ENCODE measurements around the gene RABGAP1L. TPM values are rescaled to one million over a fixed set of nuclear protein-coding genes. Genes with fewer than 3 reads are reported as not detected.
"Not testable (repeated sequence)": the region's sequence is repeated elsewhere in the genome, so short reads cannot be mapped to it uniquely, and the experiment has no call there.

Gene RABGAP1L
- total RNA-seq, 1 experiment from 2014 or later: 43.9 TPM

- DNase-seq (ENCODE audit: low spot score): no peak
Observed at GRCh38 chr1:174800216-174800851, 641.0 kb downstream of the RABGAP1L start.

DNA sequence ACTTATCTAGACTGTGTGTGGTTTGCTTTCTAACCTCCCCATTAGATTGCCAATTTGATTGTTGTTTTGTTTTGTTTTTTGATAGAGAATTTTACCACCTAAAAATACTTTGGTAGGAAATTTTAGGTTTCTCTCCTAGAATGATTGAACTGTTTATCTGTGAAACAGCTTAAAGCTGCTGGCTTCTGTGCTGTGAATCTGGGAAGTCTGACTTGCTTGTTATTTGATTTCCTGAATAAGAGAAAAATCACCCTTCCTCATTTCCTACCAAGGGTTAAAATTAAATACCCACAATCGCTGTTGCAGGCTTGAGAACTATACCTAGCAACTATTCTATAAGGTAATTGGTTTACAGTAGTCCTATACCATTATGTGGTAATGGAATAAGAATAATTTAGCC lies 641.6 kb downstream of the RABGAP1L start:
- no peak for DNase-seq (ENCODE audit: low spot score)

- no peak for DNase-seq (ENCODE audit: low spot score)
Observed at GRCh38 chr1:174809755-174810280, 650.5 kb downstream of the RABGAP1L start.

- DNase-seq (ENCODE audit: low spot score): no peak
Observed at GRCh38 chr1:174812016-174812415, 652.7 kb downstream of the RABGAP1L start.

DNA sequence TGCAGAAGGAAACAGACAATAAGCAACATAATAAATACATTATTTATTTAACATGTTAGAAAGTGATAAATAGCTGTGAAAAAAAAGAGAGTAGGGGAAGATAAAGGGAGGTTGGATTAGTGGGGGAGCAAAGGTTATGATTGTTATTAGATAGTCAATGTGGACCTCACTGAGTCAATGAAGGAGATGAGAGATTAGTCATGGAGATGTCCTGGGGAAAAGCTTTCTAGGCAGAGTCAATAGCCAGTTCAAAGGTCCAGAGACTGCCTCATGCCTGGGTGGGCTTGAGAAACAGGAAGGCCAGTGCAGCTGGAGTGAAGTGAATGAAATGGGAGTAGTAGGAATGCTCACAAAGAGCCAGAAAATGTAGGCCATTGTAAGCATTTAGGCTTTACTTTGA lies 653.3 kb downstream of the RABGAP1L start:
- no peak for DNase-seq (ENCODE audit: low spot score)

- peak; percentile 92 for DNase-seq (ENCODE audit: low spot score)
Observed at GRCh38 chr1:174815036-174815435, 655.7 kb downstream of the RABGAP1L start.

GRCh38 chr1:174815474-174815908 lies 656.2 kb downstream of the RABGAP1L start:
- DNase-seq (ENCODE audit: low spot score): no peak

DNA sequence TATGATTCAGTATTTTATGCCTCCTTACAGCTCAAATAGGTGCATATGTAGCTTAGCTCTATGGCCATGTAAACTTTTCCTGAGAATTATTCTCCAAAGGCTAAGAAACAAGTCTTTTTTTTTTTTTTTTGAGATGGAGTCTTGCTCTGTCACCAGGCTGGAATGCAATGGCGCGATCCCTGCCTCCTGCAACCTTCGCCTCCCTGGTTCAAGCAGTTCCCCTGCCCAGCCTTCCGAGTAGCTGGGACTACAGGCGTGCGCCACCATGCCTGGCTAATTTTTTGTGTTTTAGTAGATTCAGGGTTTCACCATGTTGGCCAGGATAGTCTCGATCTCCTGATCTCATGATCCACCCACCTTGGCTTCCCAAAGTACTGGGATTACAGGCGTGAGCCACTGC lies 657.3 kb downstream of the RABGAP1L start:
- not testable (repeated sequence) for DNase-seq (ENCODE audit: low spot score)

- DNase-seq (ENCODE audit: low spot score): no peak
Observed at GRCh38 chr1:174818014-174818616, 658.8 kb downstream of the RABGAP1L start.

DNA sequence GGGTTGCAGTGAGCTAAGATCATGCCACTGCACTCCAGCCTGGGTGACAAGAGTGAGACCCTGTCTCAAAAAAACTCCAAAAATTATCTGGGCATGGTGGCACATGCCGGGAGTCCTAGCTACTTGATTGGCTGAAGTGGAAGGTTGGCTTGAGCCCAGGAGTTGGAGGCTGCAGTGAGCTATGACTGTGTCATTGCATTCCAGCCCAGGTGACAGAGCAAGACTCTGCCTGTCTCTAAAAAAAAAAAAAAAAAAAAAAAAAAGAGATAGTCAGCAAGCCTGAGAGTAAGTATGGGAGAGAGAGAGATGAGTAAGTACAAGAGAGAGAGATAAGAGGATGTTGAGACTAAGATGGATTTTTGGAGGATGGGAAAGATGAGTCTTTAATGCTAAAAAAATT lies 659.6 kb downstream of the RABGAP1L start:
- peak; percentile 70 for DNase-seq (ENCODE audit: low spot score)

DNA sequence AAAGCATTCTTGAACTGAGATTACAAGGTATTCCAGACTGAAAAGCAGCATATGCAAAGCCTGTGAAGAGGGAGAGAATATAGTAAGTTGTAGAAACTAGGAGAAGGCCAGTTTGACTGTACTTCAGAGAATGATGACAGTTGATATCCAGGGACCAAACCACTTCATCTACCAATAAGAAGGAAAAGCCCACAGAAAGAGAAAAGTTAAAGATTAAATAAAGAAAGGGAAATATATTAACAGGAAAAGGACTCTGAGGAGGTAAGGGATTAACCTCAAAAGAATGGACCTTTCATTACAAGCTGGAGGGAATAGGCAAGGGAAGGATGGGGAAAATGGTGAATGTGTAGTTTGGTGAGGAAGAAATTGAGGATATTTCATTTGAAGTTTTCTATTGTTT lies 660.3 kb downstream of the RABGAP1L start:
- no peak for DNase-seq (ENCODE audit: low spot score)

- no peak for DNase-seq (ENCODE audit: low spot score)
Observed at GRCh38 chr1:174825127-174825526, 665.8 kb downstream of the RABGAP1L start.

GRCh38 chr1:174825806-174826205 lies 666.5 kb downstream of the RABGAP1L start:
- DNase-seq (ENCODE audit: low spot score): no peak

- no peak for DNase-seq (ENCODE audit: low spot score)
Observed at GRCh38 chr1:174828264-174828663, 668.9 kb downstream of the RABGAP1L start.

GRCh38 chr1:174829990-174830389 lies 670.7 kb downstream of the RABGAP1L start:
- no peak for DNase-seq (ENCODE audit: low spot score)

DNA sequence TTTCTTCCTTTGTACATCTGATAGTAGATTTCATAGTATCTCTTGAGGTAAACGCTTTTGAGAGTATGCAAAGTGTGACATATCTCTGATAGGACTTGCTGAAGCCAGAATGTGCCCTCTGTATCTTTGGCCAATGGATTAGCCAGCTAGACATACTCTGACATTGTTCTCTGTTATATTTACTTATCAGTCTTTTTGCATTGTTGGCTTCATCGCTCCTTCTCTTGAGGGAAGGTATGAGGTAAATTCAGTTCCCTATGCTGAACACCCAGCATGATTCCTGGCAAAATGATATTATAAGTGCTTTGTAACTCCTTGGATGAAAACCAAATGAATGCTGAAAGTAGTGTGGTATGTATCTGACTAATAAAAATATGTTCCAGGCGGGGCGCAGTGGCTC lies 677.2 kb downstream of the RABGAP1L start:
- DNase-seq (ENCODE audit: low spot score): no peak

DNA sequence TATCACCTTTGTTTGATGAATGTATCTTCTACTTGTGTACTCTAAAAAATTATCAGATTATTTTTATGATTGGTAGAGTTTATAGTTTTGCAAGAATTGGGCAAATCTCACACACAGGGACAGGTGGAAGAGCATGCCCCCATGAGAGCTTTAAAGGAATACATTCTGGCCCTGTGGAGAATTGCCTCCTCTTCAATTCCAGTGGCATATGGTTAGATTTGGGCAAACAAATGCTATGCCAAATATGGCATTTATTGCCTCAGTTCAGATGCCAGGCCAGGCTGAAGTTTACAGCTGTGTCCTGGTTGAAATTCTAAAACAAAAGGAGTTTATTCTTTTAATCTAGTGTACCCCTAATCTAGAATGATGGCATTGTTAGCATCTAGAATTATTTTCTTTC lies 678.1 kb downstream of the RABGAP1L start:
- DNase-seq (ENCODE audit: low spot score): no peak

GRCh38 chr1:174839211-174839610 lies 679.9 kb downstream of the RABGAP1L start:
- DNase-seq (ENCODE audit: low spot score): no peak

DNA sequence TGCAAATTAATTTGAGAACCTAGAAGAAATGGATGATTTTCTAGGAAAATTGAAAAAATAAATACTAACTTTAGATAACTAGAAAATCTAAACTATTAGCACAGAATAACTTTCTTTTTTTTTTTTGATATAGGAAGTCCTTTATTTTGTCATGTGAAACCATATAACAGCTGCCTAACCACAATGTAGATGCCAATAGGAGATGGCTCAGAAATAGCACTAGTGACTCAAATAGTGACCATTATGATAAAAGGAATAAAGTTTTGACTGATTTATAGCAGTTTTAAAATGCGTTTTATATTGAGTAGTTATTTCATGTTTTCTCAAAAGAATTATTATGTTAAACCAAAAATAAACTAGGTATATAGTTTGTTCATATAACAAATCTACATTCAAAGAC lies 682.4 kb downstream of the RABGAP1L start:
- no peak for DNase-seq (ENCODE audit: low spot score)

- not testable (repeated sequence) for DNase-seq (ENCODE audit: low spot score)
Observed at GRCh38 chr1:174848593-174849560, 689.6 kb downstream of the RABGAP1L start.

DNA sequence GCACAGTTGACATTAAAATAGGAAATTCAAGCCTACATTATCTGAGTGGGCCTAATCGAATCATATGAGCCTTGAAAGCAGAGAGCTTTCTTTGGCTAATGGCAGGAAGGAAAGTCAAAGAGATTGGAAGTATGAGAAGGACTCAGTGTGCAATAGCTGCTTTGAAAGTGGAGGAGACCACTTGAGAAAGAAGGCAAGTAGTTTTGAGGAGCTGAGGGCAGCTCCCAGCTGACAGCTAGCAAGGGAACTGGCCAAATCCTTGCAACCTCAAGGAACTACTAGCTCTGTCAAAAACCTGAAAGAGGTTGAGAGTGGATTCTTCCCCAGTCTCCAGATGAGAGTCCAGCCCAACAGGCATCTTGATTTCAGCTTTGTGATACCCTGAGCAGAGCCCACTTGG lies 691.4 kb downstream of the RABGAP1L start:
- DNase-seq (ENCODE audit: low spot score): no peak

- DNase-seq (ENCODE audit: low spot score): no peak
Observed at GRCh38 chr1:174858301-174858700, 699.0 kb downstream of the RABGAP1L start.
